Measurements from ENCODE around the gene GOLGA1.

The GOLGA1 gene

DNA sequence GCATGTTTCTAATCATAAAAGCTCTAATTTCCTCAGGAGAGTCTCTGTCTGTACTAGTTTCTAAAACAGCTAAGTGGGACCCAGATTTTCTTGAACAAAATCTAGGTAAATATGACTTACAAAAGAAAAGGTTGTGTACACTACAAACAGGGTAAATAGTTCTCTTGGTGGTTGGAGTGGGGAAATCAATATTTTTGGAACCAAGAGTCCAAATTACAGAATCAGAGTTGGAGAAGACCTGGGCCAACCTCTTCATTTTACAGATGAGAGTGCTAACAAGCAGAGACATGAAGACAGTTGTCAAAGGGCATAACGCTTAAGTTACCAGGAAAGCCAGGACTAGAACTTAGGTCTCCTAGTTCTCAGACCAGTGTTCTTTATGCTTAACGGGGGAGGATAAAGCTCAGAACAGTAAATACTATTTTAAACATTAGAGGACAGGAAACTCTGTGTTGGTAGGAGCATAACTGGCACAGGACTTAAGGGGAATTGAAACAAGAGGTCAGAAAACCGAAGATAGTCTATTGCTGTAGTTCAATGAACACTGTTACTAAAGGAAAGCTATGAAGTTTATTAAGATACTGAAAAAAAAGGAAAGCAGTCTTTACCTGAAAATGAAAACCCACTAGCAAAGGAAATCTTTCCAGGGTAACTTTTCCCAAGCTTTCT lies 9.3 kb upstream of the GOLGA1 start:
- DNase-seq (ENCODE audit: low read depth) = no peak
- TF ChIP-seq, protein P1, sequence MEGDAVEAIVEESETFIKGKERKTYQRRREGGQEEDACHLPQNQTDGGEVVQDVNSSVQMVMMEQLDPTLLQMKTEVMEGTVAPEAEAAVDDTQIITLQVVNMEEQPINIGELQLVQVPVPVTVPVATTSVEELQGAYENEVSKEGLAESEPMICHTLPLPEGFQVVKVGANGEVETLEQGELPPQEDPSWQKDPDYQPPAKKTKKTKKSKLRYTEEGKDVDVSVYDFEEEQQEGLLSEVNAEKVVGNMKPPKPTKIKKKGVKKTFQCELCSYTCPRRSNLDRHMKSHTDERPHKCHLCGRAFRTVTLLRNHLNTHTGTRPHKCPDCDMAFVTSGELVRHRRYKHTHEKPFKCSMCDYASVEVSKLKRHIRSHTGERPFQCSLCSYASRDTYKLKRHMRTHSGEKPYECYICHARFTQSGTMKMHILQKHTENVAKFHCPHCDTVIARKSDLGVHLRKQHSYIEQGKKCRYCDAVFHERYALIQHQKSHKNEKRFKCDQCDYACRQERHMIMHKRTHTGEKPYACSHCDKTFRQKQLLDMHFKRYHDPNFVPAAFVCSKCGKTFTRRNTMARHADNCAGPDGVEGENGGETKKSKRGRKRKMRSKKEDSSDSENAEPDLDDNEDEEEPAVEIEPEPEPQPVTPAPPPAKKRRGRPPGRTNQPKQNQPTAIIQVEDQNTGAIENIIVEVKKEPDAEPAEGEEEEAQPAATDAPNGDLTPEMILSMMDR (IDR thresholded peaks at IDR 0.05; ENCODE audit: low read length, missing control alignments) = no peak
- H3K4me3 ChIP-seq (replicated peaks; ENCODE audit: low read depth, low read length) = no peak overlapping the region

DNA sequence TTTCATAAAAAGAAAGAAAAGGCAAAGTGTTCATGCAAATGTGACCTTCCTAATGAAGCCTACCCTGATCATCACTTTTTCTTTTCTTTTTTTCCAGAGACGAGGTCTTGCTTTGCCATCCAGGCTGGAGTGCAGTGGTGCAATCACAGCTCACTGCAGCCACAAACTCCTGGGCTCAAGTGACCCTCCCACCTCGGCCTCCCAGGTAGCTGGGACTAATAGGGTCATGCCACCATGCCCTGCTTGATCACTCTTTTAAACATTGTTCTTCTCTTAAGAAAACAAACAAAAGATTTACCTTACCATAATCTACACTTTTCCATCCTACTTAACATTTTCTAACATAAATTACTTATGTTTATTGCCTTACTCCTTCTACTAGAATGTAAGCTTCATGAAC lies 8.5 kb upstream of the GOLGA1 start:
- H3K4me3 ChIP-seq (replicated peaks; ENCODE audit: low read depth, low read length) = no peak overlapping the region
- TF ChIP-seq, protein P1 (IDR thresholded peaks at IDR 0.05; ENCODE audit: low read length, missing control alignments) = no peak
- DNase-seq (ENCODE audit: low read depth) = no peak

DNA sequence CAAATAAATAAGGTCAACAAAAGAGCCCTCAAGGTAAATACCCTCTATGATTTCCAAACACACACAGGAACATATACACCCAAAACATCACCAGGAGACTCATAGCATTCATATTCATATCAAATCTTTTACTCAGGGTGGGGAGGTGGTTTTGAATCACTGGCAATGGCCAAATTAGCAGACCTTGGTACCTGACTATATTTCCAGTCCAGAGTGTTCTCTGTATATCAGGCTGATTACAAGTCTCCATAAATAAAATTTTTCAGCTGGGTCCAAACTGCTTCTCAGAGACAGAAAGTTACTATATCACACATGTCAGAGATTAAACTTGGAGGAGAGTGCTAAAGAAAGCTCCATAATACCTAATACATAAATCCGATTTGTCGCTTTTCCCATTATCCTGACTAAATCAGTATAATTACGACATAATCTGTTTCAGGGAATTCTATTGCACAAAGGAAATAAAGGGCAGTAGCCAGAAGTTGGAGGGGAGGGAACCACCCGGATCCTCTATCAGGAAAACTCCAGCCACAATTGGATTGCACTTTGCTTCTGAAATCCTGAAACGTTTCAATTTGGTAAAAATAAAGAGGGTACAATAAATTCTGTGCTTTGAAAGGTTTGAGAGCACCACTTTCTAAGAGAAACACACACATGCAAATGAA lies 7.0 kb upstream of the GOLGA1 start:
- DNase-seq (ENCODE audit: low read depth) = no peak
- TF ChIP-seq, protein P1 (IDR thresholded peaks at IDR 0.05; ENCODE audit: low read length, missing control alignments) = no peak
- no peak overlapping the region for H3K4me3 ChIP-seq (replicated peaks; ENCODE audit: low read depth, low read length)

DNA sequence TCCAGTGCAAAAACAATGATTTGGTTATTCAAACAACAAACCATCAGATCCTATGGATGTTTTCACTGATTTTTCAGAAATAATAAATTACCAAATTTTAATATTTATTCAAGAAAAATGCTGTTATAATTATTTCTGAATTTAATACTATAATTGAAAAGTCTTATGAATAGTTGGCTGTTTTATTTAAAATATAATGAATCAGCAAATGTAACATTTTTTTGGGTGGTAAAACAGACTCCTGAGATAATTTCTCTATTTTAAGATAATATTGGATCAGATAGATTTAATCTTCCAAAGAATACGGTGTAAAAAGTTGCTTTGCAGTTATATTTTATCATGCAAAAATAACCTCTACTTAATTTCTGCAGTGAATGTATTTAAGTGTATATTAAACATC lies 5.3 kb upstream of the GOLGA1 start:
- TF ChIP-seq, protein P1 (IDR thresholded peaks at IDR 0.05; ENCODE audit: low read length, missing control alignments) = no peak
- H3K4me3 ChIP-seq (replicated peaks; ENCODE audit: low read depth, low read length) = no peak overlapping the region
- no peak for DNase-seq (ENCODE audit: low read depth)

DNA sequence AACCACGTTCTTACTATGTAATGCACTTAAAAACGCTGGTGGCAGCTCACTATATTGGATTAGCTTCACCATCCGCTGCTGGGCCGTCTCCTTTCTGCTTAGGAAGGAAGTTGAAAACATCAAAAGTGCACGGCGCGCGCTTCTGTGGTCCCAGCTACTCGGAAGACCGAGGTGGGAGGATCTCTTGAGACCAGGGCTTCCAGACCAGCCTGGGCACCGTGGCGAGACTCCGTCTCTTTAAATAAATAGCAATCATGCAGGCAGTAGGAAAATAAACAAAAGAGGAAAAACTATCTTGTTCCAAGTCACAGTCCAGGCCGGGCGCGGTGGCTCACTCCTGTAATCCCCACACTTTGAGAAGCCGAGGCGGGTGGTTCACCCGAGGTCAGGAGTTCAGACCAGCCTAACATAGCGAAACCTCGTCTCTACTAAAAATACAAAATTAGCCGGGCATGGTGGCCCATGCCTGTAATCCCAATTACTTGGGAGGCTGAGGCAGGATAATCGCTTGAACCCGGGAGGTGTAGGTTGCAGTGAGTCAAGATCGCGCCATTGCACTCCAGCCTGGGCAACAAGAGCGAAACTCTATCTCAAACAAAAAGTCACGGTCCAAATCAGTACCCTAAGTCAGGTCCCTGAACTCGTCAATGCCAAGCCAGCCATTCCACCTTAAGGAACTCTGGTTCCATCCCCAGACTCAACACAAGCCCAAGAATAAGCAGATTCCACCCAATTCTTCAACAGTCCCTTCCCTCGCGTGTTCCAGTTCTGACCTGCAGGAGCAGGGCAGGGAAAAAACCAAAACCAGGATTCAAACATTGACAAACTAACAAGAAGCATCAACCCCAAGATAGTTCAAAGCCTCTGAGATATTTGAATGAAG lies 1.0 kb upstream of the GOLGA1 start:
- peak; percentile 59 for DNase-seq (ENCODE audit: low read depth)
- TF ChIP-seq, protein P1 (IDR thresholded peaks at IDR 0.05; ENCODE audit: low read length, missing control alignments) = no peak
- H3K4me3 ChIP-seq (replicated peaks; ENCODE audit: low read depth, low read length) = peak overlapping the region; percentile 89

DNA sequence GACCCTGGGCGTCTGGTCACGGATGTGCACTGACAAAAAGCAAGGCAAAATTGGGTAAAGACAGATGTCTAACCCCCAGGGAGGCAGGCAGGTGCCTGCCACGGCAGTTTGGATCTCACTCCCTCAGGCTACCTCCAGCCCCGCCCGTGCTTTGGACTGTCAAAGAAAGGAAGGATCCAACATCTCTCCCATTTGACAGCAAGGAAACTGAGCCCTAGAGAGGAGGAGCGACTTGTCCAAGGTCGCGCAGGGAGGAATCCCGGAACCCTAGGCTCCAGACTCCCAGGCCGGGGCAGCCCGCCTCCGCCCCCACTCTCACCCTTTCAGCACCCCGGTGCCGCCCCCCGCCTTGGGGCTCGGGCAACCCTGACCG lies 376 bp downstream of the GOLGA1 start:
- TF ChIP-seq, protein P1 (IDR thresholded peaks at IDR 0.05; ENCODE audit: low read length, missing control alignments) = no peak
- peak overlapping the region; percentile 89 for H3K4me3 ChIP-seq (replicated peaks; ENCODE audit: low read depth, low read length)
- DNase-seq (ENCODE audit: low read depth) = no peak

Measured in fibroblast of pulmonary artery (primary cell).